Ammon's horn (tissue), 1 donor: ENCODE data around the gene CMSS1.
"Not testable (repeated sequence)": the region's sequence is repeated elsewhere in the genome, so short reads cannot be mapped to it uniquely, and the experiment has no call there.

ENCODE experiments used
- DNase-seq: peaks from one replicate; pipeline ENCODE4 v3.0.0-alpha.2; 2016; ENCODE audit warnings: low spot score

Gene CMSS1

DNA sequence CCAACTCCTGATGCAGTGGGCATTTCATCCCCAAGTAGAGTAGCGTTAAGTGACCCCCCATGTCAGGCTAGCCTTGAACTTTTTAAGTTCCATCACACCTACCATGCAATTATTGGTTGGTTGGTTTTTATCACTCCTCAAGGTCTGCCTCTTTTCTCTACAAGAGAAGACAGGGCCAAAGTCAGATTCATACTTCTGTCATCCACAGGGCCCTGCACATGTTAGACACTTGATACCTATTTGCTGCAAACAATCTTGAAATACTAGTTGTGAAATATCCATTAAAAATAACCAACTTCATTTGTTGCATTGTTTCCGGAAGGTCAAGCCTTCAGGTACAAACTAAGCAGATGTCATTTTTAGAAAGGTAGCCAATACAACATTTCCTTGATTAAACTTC lies 1.2 kb downstream of the CMSS1 start:
- no peak for DNase-seq

GRCh38 chr3:99823723-99824711 lies 6.4 kb downstream of the CMSS1 start:
- DNase-seq, result no peak

GRCh38 chr3:99825004-99825640 lies 7.5 kb downstream of the CMSS1 start:
- no peak for DNase-seq

GRCh38 chr3:99829844-99830243 lies 12.2 kb downstream of the CMSS1 start:
- no peak for DNase-seq

- DNase-seq, result no peak
Observed at GRCh38 chr3:99833617-99834205, 16.0 kb downstream of the CMSS1 start.

- DNase-seq, result no peak
Observed at GRCh38 chr3:99834211-99834957, 16.7 kb downstream of the CMSS1 start.

DNA sequence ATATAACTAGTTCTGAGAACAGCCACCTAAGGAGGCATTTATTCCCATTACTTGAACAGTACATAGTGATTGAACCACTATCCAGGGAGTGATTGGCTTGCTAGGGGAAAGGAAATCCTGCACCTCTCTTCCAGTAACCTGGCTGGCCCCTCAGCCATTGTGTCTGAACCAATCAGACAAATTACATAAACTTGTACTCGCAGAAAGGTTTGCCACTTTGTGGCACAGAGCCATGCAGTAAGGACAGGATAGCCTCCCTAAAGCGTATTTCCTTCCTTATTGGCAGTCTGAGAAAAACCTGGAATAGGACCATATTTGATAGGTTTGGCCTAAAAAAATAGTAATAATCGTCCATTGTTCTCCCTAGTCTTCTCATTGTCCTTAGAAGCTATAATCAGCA lies 19.0 kb downstream of the CMSS1 start:
- no peak for DNase-seq

DNA sequence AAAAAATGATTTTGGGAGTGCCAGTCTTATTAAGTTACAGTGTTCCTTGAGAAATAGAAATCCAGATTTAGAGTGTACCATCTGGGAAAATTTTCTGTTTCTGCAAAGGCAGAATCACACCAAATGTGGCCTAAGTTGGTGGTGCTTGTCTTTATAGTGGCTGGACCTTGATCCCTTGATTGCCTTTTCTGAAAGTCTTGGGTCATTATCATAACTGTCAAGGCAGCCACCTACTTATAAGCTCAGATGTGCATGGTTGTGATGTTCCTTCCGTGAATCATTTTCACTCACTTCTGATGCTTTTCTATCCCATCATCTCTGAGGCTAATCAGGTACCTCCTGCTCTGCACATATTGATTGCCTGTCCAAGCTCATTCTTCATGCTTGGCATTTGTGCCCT lies 20.1 kb downstream of the CMSS1 start:
- DNase-seq, result no peak

- no peak for DNase-seq
Observed at GRCh38 chr3:99838755-99839154, 21.1 kb downstream of the CMSS1 start.

- no peak for DNase-seq
Observed at GRCh38 chr3:99839613-99840012, 22.0 kb downstream of the CMSS1 start.

GRCh38 chr3:99841949-99842348 lies 24.3 kb downstream of the CMSS1 start:
- not testable (repeated sequence) for DNase-seq

DNA sequence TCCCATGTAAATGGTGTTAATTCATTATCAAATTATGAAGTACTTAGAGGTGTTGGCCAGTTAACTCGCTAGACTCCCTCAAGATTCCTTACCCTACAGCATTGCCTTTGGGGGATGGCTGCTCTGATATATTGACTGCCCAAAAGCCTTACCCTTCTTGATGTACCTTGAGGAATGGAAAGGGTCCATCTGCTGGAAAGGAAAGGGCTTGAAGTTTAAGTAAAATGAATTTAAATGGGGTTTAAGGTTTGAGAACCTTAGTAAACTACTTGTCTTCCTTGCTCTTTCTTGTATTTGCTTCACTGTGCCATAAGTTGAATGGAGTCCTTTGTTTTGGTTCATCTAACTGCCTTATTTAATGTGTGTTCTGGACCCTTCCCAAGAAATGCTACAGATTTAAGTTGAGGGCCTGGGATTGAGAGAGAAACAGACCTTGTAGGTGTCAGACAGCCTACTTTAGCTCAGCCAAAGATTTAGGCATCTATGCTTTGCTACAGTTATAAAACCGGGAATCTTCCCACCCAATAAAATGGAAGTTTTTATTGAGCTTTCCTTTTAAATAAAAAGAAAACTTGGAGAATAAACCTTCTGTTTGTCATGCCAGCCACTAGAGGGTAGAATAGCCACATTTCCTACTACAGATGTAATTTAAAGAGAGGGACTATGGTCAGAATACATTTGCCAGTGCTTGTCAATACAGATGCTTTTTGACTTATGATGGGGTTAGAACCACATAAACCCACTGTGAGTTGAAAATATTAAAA lies 25.3 kb downstream of the CMSS1 start:
- DNase-seq, result peak; percentile 69

DNA sequence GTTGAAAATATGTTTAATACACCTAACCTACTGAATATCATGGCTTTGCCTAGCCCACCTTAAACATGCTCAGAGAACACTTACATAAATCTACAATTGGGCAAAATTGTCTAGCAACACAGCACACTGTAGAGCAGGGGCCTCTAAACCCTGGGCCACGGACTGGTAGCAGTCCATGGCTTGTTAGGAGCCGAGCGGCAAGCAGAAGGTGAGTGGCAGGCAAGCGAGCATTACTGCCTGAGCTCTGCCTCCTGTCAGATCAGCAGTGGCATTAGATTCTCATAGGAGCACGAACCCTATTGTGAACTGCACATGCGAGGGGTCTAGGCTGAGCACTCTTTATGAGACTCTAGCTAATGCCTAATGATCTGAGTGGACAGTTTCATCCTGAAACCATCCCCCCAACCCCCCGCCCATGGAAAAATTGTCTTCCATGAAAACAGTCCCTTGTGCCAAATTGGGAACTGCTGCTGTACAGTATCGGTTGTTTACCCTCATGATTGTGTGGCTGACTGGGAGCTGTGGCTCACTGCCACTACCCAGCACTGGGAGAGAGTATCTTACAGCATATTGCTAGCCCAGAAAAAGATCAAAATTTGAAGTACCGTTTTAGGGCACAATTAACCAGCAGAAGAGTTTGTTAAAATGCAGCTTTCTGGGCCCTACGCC lies 26.1 kb downstream of the CMSS1 start:
- DNase-seq, result no peak

GRCh38 chr3:99845331-99845730 lies 27.7 kb downstream of the CMSS1 start:
- DNase-seq, result no peak

DNA sequence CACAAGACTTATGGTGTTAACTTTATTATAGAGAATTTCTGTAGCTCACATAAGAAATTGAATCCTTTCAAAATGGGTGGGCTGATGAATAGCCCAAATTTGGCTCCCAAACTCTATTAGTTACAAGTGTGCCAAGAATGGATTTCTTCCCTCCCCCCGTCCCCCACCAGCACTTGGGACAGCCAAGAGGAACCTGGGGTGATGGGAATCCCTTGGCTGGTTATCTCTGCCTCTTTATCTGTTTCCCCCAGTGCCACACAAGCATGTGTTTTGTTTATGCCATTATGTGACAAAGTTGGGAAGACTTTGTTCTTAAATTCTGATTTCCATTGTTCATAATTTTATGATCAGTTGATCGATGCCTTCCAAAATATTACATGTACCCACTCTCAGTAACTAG lies 28.3 kb downstream of the CMSS1 start:
- no peak for DNase-seq

DNA sequence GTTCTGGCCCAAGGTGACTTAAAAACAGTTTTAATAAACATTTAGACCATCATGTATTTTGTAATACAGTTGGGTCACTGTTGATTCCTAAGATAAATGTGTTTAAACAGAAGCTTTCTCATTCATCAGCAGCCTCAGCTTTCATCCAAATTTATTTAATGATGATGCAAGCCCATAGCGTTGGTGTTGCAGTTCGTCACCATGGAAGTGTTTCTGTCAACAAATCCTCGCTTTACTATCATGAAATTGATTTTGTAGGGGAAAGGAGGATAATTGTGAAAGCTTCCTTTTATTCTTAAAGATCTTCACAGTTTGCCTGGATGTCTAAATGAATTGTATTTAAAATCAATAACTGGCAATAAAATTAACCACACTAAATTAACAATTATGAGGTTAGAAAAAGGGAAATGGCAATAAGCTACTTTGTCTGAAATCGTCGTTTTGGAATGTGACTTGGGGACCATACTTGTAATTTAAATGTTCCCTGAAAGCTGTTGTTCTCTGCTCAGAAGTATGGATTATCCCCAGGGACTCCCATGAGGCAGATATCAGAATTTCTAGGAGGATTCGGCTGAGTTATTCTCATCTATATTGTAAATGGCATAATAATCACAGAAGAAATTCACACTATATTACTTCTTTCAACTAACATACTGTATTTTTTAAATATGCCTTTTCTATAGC lies 29.0 kb downstream of the CMSS1 start:
- peak; percentile 66 for DNase-seq

DNA sequence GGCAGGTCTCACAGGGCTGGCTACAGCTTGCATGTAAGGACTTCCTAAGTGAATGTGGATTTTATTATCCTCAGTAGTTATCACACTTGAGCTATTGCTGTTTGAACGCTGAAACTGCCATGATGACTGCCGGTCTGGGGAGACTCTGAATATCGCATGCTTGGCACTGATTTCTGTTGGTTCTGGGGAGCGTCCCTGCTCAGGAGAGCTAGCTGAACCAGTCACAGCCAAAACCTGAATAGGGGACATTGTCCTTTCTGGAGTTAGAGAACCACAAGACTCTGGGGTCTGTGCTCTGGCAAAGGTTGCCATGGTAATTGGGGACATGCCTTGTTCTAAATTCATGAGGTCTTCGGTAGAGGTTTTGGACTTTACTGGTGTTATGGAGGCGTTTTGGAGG lies 30.8 kb downstream of the CMSS1 start:
- no peak for DNase-seq

- DNase-seq, result peak; percentile 40
Observed at GRCh38 chr3:99850608-99851007, 32.9 kb downstream of the CMSS1 start.

DNA sequence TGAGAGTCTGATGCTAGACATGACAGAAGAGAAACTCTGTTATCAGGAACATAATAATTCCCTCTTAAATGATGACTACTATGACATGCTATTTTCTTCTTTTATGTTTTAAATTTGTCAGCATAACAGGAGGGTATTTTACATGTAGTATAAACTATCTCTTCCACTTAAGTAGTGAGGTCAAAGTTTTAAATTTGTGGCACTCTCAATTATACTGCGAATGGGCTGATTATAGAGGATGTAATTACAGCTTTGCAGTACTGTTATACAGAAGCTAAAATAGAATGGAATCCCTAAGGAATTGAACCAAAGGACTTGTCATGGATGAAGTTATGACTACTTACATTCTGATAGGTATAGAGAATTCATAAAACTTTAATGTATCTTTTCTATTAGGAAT lies 34.3 kb downstream of the CMSS1 start:
- DNase-seq, result no peak

DNA sequence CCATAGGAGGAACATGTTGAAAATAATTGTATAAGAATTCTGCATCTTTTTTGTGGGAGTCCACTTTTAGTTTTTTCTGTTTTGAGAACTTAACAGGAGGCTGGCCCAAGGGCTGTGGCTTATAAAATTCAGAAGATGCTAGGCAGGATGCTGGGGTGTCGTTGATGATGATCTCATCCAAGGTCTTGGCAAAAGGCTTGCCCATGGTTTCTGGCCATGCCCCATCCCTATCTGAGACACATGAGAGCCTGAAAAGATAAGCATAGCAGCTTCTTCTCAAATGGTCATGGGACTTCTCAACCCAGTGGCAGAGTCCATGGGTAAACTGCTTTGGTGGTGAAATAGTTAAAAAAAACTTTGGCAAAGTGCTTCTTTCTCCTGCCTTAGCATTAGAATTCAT lies 35.2 kb downstream of the CMSS1 start:
- DNase-seq, result no peak
